ENCODE data around the gene JMJD7.

JMJD7 gene

GRCh38 chr15:41804916-41805666, 22.8 kb upstream of the JMJD7 start:
- H3K4me1 ChIP-seq (ENCODE audit: control insufficient read depth, insufficient read depth, low read length) = peaks cover 21% of the 10 kb centered on the region
- H3K9ac ChIP-seq (ENCODE audit: low read length) = no peak overlapping the region

GRCh38 chr15:41805711-41806110, 22.2 kb upstream of the JMJD7 start:
- Histone ChIP-seq H3K27ac (ENCODE audit: low read depth, low read length) (peak overlapping the region; percentile 78), H3K27me3 (ENCODE audit: control insufficient read depth, insufficient read depth, low read length) (no peaks in the 10 kb centered on the region), H3K4me3 (ENCODE audit: low read length) (no peak overlapping the region), H3K36me3 (ENCODE audit: control insufficient read depth, insufficient read depth, low read length) (no peaks in the 10 kb centered on the region), H3K4me1 (ENCODE audit: control insufficient read depth, insufficient read depth, low read length) (peaks cover 21% of the 10 kb centered on the region), H3K9ac (ENCODE audit: low read length) (no peak overlapping the region)

More at GRCh38 chr15:41804916-41805666, 22.8 kb upstream of the JMJD7 start:
- H3K4me3 ChIP-seq (ENCODE audit: low read length) = no peak overlapping the region
- no peaks in the 10 kb centered on the region for H3K36me3 ChIP-seq (ENCODE audit: control insufficient read depth, insufficient read depth, low read length)
- H3K27me3 ChIP-seq (ENCODE audit: control insufficient read depth, insufficient read depth, low read length) = no peaks in the 10 kb centered on the region
- peak overlapping the region; percentile 78 for H3K27ac ChIP-seq (ENCODE audit: low read depth, low read length)

GRCh38 chr15:41806291-41807181, 21.4 kb upstream of the JMJD7 start:
- H3K9ac ChIP-seq (ENCODE audit: low read length) = no peak overlapping the region
- H3K27ac ChIP-seq (ENCODE audit: low read depth, low read length) = peak overlapping the region; percentile 16
- H3K4me1 ChIP-seq (ENCODE audit: control insufficient read depth, insufficient read depth, low read length) = peaks cover 21% of the 10 kb centered on the region
- H3K36me3 ChIP-seq (ENCODE audit: control insufficient read depth, insufficient read depth, low read length) = no peaks in the 10 kb centered on the region
- H3K27me3 ChIP-seq (ENCODE audit: control insufficient read depth, insufficient read depth, low read length) = no peaks in the 10 kb centered on the region
- no peak overlapping the region for H3K4me3 ChIP-seq (ENCODE audit: low read length)

- Histone ChIP-seq H3K36me3 (ENCODE audit: control insufficient read depth, insufficient read depth, low read length) (peaks cover 11% of the 10 kb centered on the region), H3K9ac (ENCODE audit: low read length) (no peak overlapping the region), H3K4me3 (ENCODE audit: low read length) (no peak overlapping the region), H3K27me3 (ENCODE audit: control insufficient read depth, insufficient read depth, low read length) (no peaks in the 10 kb centered on the region), H3K27ac (ENCODE audit: low read depth, low read length) (no peak overlapping the region), H3K4me1 (ENCODE audit: control insufficient read depth, insufficient read depth, low read length) (peaks cover 19% of the 10 kb centered on the region)
These were observed 18.8 kb upstream of the JMJD7 start for GRCh38 chr15:41809121-41809520.

GRCh38 chr15:41809526-41810220, 18.2 kb upstream of the JMJD7 start:
- Histone ChIP-seq H3K36me3 (ENCODE audit: control insufficient read depth, insufficient read depth, low read length) (peaks cover 16% of the 10 kb centered on the region), H3K4me1 (ENCODE audit: control insufficient read depth, insufficient read depth, low read length) (peaks cover 13% of the 10 kb centered on the region), H3K4me3 (ENCODE audit: low read length) (no peak overlapping the region), H3K27ac (ENCODE audit: low read depth, low read length) (no peak overlapping the region), H3K9ac (ENCODE audit: low read length) (no peak overlapping the region), H3K27me3 (ENCODE audit: control insufficient read depth, insufficient read depth, low read length) (no peaks in the 10 kb centered on the region)

- Histone ChIP-seq H3K27ac (ENCODE audit: low read depth, low read length) (no peak overlapping the region), H3K27me3 (ENCODE audit: control insufficient read depth, insufficient read depth, low read length) (no peaks in the 10 kb centered on the region), H3K4me3 (ENCODE audit: low read length) (no peak overlapping the region), H3K9ac (ENCODE audit: low read length) (no peak overlapping the region), H3K4me1 (ENCODE audit: control insufficient read depth, insufficient read depth, low read length) (peaks cover 2% of the 10 kb centered on the region), H3K36me3 (ENCODE audit: control insufficient read depth, insufficient read depth, low read length) (peaks cover 20% of the 10 kb centered on the region)
These were observed 17.1 kb upstream of the JMJD7 start for GRCh38 chr15:41810651-41811431.

GRCh38 chr15:41811432-41812195, 16.3 kb upstream of the JMJD7 start:
- no peak overlapping the region for H3K9ac ChIP-seq (ENCODE audit: low read length)
- no peaks in the 10 kb centered on the region for H3K4me1 ChIP-seq (ENCODE audit: control insufficient read depth, insufficient read depth, low read length)
- H3K27me3 ChIP-seq (ENCODE audit: control insufficient read depth, insufficient read depth, low read length) = no peaks in the 10 kb centered on the region
- H3K27ac ChIP-seq (ENCODE audit: low read depth, low read length) = no peak overlapping the region
- no peak overlapping the region for H3K4me3 ChIP-seq (ENCODE audit: low read length)
- H3K36me3 ChIP-seq (ENCODE audit: control insufficient read depth, insufficient read depth, low read length) = peaks cover 22% of the 10 kb centered on the region

- Histone ChIP-seq H3K27me3 (ENCODE audit: control insufficient read depth, insufficient read depth, low read length) (no peaks in the 10 kb centered on the region), H3K9ac (ENCODE audit: low read length) (no peak overlapping the region), H3K4me3 (ENCODE audit: low read length) (no peak overlapping the region), H3K27ac (ENCODE audit: low read depth, low read length) (no peak overlapping the region), H3K36me3 (ENCODE audit: control insufficient read depth, insufficient read depth, low read length) (peaks cover 32% of the 10 kb centered on the region), H3K4me1 (ENCODE audit: control insufficient read depth, insufficient read depth, low read length) (no peaks in the 10 kb centered on the region)
These were observed 15.0 kb upstream of the JMJD7 start for GRCh38 chr15:41812820-41813375.

- peaks cover 37% of the 10 kb centered on the region for H3K36me3 ChIP-seq (ENCODE audit: control insufficient read depth, insufficient read depth, low read length)
- H3K27me3 ChIP-seq (ENCODE audit: control insufficient read depth, insufficient read depth, low read length) = no peaks in the 10 kb centered on the region
- no peak overlapping the region for H3K9ac ChIP-seq (ENCODE audit: low read length)
- H3K4me3 ChIP-seq (ENCODE audit: low read length) = no peak overlapping the region
- H3K4me1 ChIP-seq (ENCODE audit: control insufficient read depth, insufficient read depth, low read length) = no peaks in the 10 kb centered on the region
- no peak overlapping the region for H3K27ac ChIP-seq (ENCODE audit: low read depth, low read length)
These were observed 14.5 kb upstream of the JMJD7 start for GRCh38 chr15:41813426-41813825.

- H3K9ac ChIP-seq (ENCODE audit: low read length) = no peak overlapping the region
- H3K36me3 ChIP-seq (ENCODE audit: control insufficient read depth, insufficient read depth, low read length) = peaks cover 47% of the 10 kb centered on the region
- no peaks in the 10 kb centered on the region for H3K4me1 ChIP-seq (ENCODE audit: control insufficient read depth, insufficient read depth, low read length)
- no peaks in the 10 kb centered on the region for H3K27me3 ChIP-seq (ENCODE audit: control insufficient read depth, insufficient read depth, low read length)
- H3K27ac ChIP-seq (ENCODE audit: low read depth, low read length) = no peak overlapping the region
- H3K4me3 ChIP-seq (ENCODE audit: low read length) = no peak overlapping the region
These were observed 13.4 kb upstream of the JMJD7 start for GRCh38 chr15:41814534-41814933.

- Histone ChIP-seq H3K36me3 (ENCODE audit: control insufficient read depth, insufficient read depth, low read length) (peaks cover 54% of the 10 kb centered on the region), H3K4me3 (ENCODE audit: low read length) (no peak overlapping the region), H3K27ac (ENCODE audit: low read depth, low read length) (no peak overlapping the region), H3K27me3 (ENCODE audit: control insufficient read depth, insufficient read depth, low read length) (no peaks in the 10 kb centered on the region), H3K9ac (ENCODE audit: low read length) (no peak overlapping the region), H3K4me1 (ENCODE audit: control insufficient read depth, insufficient read depth, low read length) (no peaks in the 10 kb centered on the region)
These were observed 11.1 kb upstream of the JMJD7 start for GRCh38 chr15:41816788-41817187.

All from rectal smooth muscle tissue (tissue), 1 donor.